SKM-1 treated with dmso at 0.1 percent for 144 hours (cell line): Measurements from ENCODE around the gene DAB2IP.

Source experiments
- DNase-seq: peaks from one replicate; lab custom pipeline; 2025; ENCODE audit not compliant: unreplicated experiment; lab: John Stamatoyannopoulos, UW

DAB2IP gene

DNA sequence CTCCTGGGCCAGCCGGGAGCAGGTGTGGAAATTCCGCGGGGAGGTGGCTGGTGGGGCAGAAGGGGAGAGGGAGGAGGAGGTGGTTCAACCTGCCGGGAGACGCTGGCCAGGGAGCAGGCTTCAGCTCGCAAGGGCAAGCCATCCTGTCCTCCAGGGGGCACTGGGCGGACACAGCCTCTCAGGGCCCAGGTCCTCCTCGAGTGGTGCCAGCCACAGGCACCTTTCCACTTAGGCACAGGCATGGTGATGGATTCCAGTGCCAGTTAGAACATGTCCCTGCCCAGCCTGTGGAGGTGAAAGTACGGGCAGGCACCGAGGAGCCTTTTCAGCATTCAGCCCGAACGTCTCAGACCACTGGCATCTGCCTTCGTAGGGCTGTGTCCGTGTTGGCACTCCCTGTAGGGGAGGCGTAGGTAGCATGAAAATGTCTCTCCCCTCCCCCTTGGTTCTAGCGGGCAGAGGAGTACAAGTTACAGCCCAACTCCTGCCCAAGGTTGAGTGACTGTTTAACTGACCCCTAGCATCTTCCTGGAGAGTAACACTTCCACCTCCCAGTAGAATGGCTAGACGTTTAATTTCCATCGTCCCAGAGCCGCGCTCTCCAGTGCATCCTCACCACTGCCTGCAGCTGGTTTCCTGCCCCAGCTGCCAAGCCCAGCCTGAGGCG lies 48.9 kb downstream of the DAB2IP start:
- DNase-seq = no peak

DNA sequence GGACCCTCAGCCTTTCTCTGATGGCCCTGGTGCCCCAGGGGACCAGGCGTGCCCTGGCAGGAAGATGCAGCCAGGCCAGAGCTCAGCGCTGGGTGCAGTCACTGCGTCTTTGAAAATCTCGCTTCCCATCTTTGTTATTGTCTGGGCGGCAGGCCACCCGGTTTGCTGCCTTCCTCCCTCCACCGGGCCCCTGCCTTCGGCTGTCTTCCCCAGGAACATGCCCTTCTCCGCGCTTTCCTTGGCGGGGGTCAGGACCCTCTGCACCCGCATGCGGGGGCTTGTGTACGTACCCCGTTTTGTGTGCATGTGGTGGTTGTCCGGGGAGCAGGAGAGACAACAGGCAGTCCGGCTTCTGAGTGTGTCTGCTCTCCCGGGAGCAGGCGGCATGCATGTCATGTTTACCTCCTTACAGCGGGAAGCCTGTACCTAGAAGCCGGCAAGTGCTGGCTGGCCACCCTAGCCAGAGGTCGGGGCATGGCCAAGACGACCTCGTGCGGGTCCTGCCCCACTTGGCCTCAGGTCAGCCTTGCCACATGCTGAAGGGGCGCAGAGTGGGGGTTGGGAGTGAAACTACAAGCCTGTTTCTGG lies 49.5 kb downstream of the DAB2IP start:
- no peak for DNase-seq

DNA sequence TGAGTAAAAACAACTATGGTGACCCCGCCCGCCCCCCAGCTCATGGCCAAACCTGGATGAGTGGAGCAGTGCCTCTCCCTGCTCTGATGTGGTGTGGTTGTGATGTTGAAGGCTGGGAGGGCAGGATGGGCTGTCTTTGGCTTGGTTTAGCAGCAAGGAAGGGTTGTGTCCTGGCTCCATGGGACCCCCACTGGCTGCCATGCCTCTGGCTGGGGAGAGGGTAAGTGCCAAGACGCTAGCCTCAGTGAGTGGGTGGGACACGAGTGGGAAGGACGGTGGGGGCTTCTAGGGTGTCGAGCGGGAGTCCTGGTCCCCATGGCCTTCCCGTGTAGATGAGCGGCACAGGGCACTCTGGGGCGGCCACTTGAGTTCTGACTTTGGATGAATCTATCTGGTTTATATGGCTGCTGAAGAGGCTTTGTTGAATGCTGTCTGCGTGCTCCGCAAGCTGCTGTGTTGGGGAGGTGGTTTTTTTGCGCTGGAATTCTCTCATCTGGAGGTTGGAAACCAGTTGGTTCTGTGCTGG lies 50.4 kb downstream of the DAB2IP start:
- no peak for DNase-seq

DNA sequence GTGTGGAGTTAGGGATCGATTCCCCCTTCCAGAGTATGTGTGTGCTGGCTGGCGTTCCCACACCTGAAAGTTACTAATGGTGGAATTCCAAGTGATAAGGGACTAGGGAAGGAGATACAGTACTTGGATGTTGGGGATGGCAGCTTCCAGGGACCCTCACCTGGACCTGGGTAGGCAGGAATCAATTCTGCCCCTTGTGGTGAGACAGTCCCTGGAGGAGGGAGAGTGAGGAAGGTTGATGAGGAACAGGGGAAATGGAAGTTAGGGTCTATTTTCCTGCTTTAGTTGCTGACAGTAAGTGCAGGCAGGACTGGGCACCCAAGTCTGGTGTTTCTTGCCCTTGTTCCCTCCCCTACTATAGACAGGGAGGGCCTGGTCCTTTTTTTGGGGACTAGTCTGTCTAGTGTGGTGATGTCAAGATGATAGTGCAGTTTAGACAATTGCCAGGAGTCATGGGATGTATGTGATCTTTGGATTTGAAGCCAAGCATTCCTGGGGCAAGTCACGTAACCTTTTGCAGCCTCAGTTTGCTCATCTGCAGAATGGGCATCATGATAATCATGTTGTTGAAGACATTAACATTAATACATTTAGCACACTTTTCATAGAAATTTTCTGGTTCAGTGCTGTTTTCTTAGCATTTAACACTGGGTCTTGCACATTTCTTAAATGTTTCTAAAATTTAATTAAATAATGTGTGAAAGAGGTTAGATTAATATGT lies 51.7 kb downstream of the DAB2IP start:
- DNase-seq = no peak

DNA sequence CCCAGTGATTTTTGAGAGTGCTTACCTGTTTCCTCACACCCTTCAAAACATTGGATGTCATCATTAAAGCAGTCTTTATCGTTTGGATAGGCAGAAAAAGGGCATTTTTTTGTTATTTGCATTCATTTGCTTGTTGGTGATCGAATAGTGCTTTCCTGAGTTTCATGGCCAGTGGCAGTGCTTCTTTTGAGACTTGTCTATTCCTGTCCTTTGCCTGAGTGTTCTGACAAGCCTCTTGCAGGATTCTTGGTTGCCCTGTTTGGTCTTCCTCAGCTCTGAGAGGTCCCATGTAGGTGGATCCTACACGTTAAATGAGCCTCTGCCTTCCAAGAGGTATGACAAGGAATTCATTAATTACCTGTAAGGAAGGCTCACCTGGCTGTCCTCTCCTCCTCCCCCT lies 52.8 kb downstream of the DAB2IP start:
- no peak for DNase-seq

DNA sequence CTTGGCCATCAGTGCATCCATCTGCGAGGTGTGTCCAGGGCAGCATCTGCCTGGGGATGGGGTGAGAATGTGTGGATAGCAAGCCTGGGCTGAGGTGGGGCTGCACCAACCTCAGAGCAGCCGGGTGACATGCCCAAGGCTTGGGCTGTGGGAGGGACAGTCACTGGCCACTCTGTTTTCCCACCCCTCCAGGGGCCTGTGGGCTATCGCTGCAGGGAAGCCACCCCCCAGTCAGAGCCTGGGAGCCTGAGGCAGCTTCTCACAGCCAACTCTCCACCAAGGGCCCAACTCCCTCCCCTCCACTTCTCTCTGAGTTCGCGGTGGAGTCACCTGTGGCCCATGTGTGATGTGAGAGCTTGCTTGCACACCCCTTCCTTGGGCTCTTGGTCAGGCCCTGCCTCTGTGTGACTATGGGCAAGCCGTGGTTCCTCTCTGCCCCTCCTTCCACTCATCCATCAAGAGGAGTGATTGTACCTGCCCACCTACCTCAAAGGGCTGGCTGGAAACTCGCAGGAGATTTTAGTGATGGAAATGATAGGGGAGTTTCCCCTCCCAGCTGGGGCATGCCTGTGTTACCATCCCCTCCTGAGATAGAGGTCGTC lies 54.8 kb downstream of the DAB2IP start:
- DNase-seq = no peak

DNA sequence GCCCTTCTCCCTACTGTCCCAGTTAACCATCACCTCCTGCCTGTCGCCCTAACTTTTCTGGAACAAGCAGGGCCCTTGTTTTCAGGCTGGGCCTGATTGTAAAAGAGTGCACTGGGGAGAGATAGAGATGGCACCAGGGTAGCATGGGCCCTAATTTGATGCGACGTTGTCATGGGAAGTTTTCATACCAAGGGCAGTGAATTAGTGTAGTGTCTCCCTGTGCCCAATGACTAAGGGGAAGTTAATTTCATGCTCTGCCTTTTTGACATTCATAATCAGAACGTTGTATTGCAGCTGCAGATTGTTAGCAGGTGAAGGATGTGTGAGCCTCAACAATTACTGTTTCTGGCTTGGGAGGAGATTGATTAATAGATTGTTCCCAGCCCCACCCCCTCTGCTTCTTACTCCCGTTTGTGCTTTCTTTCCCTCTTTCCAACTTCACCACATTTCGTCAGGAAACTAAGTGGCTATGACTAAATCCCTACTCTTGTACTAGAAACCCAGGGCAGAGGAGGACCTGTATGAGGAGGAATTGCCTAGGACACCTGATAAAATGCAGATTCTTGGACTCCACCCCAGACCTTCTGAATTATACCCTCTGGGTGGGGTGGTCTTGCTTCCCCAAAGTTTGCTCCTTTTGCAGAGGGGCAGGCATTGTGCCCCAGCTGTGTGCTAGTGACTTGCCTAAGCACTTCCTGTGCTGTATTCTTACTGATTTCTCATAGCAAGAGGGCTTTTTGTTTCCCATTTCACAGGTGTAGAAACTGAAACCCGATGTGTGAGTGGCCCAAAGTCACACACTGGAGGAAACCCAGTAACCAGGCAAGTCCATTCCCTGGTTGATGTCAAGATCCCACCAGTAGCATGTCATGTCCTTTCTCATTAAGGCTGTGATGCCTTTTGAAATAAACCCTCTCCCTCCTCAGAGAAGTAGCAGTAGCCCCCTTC lies 56.3 kb downstream of the DAB2IP start:
- no peak for DNase-seq

DNA sequence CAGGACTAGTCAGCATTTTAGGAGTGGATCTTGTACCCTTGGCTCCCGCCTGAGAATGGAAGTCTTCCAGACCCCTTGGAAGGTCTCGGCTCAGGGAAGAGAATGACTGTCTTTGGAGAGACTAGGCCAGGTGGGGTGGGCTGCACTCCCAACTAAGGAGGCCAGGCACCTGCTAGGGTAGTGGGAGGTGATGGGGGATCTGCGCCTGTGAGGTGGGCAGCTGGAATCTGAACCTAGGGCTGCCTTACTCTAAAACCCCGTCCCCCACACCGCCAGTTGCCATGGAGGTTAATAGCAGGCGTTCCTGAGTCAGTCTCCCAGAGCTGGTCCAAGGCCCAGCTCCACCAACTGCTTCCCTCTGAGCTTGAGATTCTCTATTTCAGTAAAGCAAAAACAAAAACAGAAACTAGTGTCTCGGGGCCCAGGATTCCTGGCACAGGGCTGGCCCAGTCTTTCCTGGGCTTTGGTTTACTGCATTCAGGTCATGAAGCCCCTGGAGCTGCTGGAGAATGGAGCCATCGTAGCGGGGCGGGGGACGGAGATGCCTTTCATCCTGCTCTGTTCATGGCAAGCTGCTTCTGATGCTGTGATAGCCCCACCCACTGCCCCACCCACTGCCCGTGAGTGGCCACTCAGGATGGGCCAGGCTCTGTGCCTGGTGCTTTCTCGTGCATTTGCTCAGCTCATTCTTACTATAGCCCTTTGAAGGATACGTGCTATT lies 57.5 kb downstream of the DAB2IP start:
- no peak for DNase-seq

DNA sequence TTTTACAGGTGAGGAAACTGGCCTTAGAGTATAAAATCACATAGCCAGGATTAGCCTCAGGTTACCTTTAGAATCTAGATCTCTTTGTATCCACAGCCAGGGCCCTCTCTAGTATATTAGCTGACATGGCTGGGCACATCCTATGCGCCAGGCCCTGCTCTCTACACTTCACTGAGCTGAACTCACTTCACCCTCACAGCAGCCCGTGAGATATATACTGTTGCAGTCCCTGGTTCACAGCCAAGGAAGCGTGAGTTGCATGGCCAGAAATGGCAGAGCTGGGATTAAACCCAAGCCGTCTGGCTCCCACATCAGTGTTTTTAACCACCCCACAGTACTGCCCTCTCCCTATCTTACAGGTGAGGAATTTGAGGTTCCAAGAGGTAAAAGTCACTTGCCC lies 58.4 kb downstream of the DAB2IP start:
- DNase-seq = no peak

DNA sequence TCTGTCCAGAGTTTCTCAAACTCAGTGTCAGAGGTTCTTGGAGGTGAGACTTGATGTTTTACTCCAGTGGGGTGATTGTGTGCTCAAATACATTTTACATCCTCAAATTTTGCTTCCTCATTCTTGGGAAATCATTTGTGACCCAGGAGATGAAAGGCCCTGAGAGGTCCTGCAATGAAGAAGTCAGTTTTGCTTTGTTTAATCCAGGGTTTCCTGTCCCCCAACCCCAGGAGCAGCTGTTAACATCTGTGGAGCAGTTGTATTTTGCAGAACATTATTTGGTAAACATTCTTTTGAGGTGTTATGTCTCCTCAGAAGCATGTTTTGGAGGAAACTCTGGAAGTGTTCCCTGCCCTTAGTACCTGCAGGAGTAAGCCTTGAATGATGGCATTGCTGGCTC lies 59.8 kb downstream of the DAB2IP start:
- DNase-seq = peak; percentile 40

DNA sequence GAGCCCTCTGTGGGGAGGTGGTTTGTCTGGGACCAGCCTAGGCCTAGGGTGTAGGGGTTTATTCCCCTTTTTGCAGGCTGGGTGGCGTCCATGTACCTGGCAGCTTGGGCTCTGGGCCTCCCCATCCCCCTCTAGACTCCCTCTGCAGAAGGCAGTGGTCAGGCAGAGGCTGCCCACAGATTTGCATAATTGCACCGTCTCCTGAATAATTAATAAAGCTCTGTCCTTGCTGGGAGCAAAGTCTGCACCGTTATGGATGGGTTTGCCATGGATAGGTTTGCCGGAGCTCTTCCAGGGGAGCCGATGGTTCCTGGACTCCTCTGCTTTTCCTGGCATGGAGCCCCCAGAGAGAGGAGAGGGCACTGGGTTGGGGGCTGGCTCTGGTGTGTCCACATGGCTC lies 60.4 kb downstream of the DAB2IP start:
- DNase-seq = no peak

DNA sequence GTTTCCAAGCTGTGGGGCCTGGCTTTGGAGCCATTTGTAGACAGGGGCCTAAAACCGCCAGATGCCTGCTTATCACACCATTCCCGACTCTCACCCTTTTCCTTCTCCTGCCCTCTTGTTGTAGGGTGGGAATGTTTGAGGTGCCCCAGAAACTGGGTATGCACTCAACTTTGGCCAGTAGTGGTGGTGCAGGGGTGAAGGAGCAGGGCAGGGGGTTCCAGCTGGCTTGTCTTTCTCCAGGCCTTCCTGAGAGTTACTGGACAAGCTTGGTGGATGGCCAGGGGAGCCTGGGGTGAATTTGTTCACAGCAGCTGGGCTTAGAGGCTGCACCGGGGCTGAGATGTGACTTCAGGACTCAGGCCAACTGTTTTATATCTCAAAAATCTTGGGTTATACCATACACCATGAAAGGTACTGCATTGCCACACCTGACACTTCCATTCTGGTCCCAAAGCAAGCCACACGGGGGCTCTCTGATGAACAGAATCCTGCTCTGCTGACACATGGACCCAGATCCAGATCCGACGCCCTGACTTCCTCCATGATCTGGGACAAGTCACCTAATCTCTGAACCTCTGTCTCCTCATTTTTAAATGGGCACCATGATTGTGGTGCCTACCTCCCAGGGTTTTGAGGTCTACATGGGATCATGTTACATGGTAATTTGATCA lies 62.1 kb downstream of the DAB2IP start:
- DNase-seq = no peak

DNA sequence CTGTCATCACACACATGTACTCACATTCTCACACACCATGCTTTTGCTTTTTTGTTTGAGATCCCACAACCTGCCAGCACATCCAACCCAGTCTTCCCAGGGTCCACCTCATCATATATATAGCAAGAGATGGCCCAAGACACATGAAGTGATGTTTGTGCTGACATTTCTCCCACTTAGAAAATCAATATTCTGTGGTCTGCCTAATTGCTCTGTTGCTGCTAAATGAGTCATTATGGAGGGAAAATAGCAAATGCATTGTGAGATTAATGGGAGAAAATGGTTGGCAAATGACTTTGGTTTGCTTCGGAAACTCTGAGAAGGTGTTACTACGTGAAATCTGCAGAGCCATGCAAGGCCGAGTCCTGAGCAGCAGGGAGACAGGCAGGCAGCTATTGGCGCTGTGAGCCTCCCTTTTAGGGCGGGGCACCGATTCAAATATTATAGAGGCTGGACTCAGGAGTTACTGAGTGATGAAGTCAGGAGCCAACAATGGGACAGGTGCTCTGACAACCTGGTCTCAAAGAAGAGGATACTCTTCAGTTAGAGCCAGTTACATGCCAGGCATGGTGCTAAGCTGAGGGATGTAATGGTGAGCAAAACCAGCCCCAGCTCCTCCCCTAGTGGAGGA lies 62.8 kb downstream of the DAB2IP start:
- no peak for DNase-seq

DNA sequence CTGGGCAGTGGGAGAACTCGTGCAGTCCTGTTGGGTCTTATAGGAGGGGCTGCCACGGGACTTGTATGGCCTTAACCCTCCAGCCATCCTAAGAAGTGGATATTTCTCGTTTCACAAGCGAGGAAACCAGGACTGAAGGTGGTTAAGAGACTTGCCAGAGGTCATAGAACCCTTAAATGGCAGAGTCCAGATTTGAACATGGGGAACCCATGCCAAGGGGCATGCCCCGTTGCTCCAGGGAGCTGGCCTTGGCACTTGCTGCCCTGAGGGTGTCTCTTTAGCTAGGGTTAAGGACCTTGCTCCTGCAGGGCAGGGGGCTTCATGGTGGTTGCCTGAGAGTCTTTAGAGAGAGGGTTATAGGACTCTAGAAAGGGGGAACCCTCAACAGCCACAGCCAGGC lies 63.4 kb downstream of the DAB2IP start:
- no peak for DNase-seq

DNA sequence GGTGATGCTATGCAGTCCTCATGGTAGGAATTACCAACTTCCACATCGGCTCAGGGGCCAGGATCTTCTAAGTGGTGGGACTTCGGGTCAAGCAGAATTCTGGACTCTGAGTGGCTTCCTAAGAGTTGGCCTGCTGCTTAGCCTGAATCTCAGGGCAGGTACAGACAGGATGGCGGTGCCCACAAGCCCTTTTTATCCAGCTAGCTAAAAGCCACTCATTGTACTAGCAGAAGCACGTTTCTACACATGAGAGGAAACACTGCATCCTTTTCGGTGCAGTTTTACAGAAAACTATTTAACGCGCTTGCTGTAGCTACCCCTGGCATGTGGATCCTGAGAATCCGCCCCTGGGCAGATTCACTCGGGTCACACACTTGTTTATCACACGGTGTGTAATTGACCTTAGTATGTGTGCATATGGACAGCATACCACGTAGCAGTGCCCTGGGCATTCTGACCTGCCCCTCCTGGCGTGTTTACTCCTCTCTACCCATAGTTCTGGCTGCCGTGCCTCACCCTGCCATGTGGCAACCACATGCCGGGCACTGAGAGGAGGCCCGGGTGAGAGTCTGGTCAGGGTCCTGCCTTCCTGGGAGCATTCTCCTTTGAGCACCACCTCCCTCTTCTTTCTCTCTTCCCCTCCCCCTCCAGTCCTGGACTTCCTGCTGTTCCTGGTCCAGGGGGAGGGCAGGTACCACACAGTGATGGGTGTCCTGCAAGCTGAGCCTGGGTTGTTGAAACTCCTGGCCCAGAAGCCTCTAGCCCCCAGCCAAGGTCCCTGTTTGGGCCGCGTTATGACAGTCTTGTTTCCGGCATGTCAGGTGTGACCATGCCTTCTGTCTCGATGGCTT lies 65.9 kb downstream of the DAB2IP start:
- DNase-seq = no peak

DNA sequence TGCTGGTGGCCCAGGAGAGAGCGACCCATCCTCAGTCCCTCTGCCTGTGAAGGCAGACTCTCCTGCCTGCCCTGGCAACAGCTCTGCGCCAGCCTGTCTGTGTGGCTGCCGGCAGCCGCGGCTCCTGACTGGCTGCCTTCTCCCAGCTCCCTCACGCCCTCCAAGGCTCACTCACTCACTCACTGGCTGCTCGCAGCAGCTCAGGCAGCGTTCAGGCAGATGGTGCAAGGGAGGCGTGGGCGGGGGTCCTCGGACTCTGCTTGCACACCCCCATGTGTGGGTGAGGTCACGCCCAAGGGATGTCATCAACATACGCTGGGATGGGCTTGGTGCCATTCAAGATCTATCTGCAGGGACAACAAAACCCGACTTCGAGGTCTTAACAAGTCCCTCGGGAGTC lies 66.7 kb downstream of the DAB2IP start:
- DNase-seq = no peak

DNA sequence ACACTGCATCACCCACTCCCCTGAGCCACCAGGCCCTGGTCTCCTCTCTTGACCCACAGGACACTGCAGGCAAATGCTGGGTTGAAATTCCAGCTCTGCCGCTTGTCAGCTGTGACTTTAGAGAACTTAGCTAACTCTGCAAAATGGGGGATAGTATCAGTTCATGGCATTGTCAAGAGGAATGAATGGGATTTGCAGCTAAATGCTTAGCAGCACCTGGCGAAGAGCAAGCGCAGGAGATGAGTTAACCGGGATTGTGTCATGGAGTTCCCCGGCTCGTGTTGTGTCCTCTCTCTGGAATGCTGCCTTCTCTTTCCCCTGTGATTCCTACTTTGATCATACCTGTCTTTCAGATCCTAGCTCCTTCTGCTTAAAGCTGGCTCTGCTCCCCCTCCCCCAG lies 67.1 kb downstream of the DAB2IP start:
- no peak for DNase-seq
